Immature natural killer cell (primary cell): ENCODE results near the gene PSAPL1. TPM values are rescaled to one million over a fixed set of nuclear protein-coding genes. Genes with fewer than 3 reads are reported as not detected.
A peak's percentile ranks its signal among the peaks of the same experiment; 100 is the strongest.

ENCODE experiments used
- DNase-seq, 3 donors: peaks; one replicate each; pipeline ENCODE4 v3.0.0; 2022; ENCODE audit warnings: mixed read lengths in 1 of 3
- H3K27ac Mint-ChIP-seq, 6 donors: one replicate each; pipeline ENCODE4 v1.8.0; 2020; ENCODE audit warnings: mixed read lengths in 6 of 6, mild to moderate bottlenecking in 5 of 6, inconsistent platforms in 4 of 6, moderate library complexity in 3 of 6
- H3K27me3 Mint-ChIP-seq, 3 donors: one replicate each; pipeline ENCODE4 v1.8.0; 2020 to 2021; ENCODE audit warnings: low read depth in 3 of 3, mild to moderate bottlenecking in 3 of 3, mixed read lengths in 3 of 3, moderate library complexity in 3 of 3, inconsistent platforms in 1 of 3
- H3K36me3 Mint-ChIP-seq, 3 donors: one replicate each; pipeline ENCODE4 v1.8.0; 2020; ENCODE audit warnings: mixed read lengths in 3 of 3, inconsistent platforms in 2 of 3, mild to moderate bottlenecking in 2 of 3
- H3K4me1 Mint-ChIP-seq, 2 donors: one replicate each; pipeline ENCODE4 v1.8.0; 2020; ENCODE audit warnings: inconsistent platforms in 2 of 2, mild to moderate bottlenecking in 2 of 2, mixed read lengths in 2 of 2, moderate library complexity in 1 of 2
- H3K4me3 Mint-ChIP-seq, 5 donors: one replicate each; pipeline ENCODE4 v1.8.0; 2020; ENCODE audit warnings: mild to moderate bottlenecking in 5 of 5, mixed read lengths in 5 of 5, inconsistent platforms in 3 of 5, moderate library complexity in 3 of 5
- H3K9me3 Mint-ChIP-seq, 6 donors: one replicate each; pipeline ENCODE4 v1.8.0; 2020; ENCODE audit warnings: mild to moderate bottlenecking in 6 of 6, mixed read lengths in 6 of 6, inconsistent platforms in 4 of 6, moderate library complexity in 3 of 6
- polyA plus RNA-seq, 3 donors: library from polyadenylated mRNA; unstranded; fragments of 300-500 nt; fragmentation: Illumina TruSeq; gene quantifications; one replicate each; pipeline ENCODE4 v1.2.3, GENCODE V29; 2021

Gene PSAPL1
- polyA plus RNA-seq, 3 donors from 2014 or later = not detected

DNA sequence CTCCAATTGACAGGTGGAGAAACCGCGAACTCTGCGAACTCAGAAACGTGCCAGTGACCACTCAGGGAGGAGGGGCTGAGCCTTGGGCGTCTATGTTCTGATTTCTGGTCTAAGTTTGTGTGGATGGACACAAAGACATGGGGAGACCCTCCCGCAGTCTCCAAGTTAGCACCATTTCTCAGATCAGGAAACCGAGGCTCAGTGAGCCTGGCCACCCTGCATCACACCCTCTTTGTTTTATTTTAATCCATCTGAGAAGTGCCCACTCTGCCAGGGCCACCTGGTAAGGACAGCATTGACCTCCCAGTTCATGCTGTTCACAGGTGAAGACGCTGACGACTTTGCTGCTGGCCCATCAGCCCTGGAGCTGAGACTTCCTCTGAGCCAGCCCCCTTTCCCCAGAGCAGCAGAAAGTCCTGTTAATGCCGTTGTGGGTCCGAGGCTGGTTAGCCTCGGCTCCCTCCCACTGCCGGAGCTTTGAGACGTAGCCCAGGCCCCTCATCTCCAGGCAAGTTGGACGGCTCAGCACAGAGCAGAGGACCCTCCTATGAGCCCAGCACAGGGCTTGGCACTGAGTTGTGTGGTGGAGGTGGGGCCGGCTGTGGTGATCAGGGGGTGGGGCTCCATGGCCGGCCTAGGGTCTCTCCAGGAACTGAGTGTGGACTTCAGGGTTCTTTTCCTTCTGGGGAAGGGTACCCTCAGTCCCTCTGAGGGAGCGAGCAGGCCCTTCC, 43.7 kb downstream of the PSAPL1 start:
- no peak for DNase-seq
- Mint-ChIP-seq H3K27ac (no peak overlapping the region), H3K9me3 (no peaks in the 10 kb centered on the region), H3K4me1 (no peaks in the 10 kb centered on the region), H3K27me3 (peaks cover 6 to 21% (median 12%) of the 10 kb centered on the region in 3 donors), H3K36me3 (no peaks in the 10 kb centered on the region), H3K4me3 (no peak overlapping the region)

DNA sequence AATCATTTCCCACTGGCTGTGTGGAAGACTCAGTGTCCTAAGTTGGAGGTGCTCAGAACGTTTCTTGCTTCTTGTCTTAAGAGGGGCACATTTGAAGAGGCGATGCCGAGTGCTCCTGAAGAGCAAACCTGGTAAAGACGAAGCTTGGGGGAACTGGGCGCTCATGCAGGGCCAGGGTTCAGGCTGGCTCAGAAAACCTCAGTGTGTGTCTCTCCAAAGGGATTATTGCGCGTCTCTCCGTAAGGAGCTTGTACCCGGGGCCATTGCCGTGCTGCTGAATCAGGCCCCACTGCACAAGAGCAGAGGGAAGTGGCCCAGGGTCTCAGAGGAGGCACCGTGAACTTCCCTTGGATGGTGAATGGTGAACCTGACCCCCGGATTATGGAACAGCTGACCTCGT, 44.4 kb downstream of the PSAPL1 start:
- peaks cover 6 to 21% (median 12%) of the 10 kb centered on the region in 3 donors for H3K27me3 Mint-ChIP-seq
- no peaks in the 10 kb centered on the region for H3K4me1 Mint-ChIP-seq
- no peaks in the 10 kb centered on the region for H3K9me3 Mint-ChIP-seq
- no peak for DNase-seq
- no peak overlapping the region for H3K4me3 Mint-ChIP-seq
- H3K36me3 Mint-ChIP-seq = no peaks in the 10 kb centered on the region
- no peak overlapping the region for H3K27ac Mint-ChIP-seq

DNA sequence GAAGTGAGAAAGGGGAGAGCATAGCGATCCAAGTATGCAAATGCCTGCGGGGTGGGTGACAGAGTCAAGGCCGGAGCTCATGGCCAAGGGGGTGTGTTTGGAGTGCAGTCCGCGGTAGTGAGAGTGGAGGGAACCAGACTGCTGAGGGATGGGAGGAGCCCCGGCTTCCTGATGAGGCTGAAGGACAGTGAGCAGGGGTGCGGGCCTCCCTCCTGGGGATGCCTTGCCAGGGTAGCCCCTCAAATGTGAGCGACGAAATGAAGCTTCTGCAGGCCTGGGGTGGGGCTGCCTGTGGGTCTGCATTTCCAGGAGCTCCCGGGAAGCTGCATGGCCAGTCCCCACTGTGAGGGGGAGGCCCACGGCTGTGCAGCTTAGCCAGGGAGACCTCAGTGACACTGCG, 45.0 kb downstream of the PSAPL1 start:
- no peaks in the 10 kb centered on the region for H3K9me3 Mint-ChIP-seq
- no peaks in the 10 kb centered on the region for H3K36me3 Mint-ChIP-seq
- H3K4me1 Mint-ChIP-seq = no peaks in the 10 kb centered on the region
- no peak overlapping the region for H3K4me3 Mint-ChIP-seq
- H3K27ac Mint-ChIP-seq = no peak overlapping the region
- peaks cover 6 to 22% (median 12%) of the 10 kb centered on the region in 3 donors for H3K27me3 Mint-ChIP-seq
- DNase-seq = no peak

DNA sequence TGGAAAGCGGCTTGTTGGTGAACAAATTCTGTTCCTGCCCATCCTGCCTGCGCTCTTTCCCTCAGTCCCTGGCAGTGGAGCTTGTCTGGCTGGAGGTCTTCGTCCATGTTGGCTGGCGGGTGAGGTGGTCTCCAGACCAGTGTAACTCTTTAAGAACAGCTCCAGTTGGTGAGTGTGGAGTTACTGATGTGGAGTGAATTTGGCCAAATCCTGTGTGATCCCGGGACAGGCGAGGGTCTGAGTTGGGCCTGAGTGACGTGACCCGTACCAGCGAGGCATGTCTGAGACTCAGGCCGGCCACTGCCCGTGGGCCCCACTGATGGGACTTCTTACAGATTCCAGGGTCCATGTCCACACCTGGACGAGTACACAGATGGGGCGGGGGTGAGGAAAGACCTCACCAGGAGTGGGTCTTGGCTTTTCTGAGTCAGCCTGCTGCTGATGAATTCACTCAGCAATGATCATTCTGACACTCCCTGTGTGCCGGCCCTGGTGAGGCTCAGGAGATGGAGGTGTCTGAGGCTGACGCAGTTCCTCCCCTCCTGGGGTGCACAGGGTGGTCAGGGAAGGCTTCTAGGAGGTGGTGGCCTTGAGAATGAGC, 45.5 kb downstream of the PSAPL1 start:
- Mint-ChIP-seq H3K4me3 (no peak overlapping the region), H3K36me3 (no peaks in the 10 kb centered on the region), H3K27ac (no peak overlapping the region), H3K4me1 (no peaks in the 10 kb centered on the region), H3K27me3 (peaks cover 6 to 20% (median 12%) of the 10 kb centered on the region in 3 donors), H3K9me3 (no peaks in the 10 kb centered on the region)
- DNase-seq = no peak

DNA sequence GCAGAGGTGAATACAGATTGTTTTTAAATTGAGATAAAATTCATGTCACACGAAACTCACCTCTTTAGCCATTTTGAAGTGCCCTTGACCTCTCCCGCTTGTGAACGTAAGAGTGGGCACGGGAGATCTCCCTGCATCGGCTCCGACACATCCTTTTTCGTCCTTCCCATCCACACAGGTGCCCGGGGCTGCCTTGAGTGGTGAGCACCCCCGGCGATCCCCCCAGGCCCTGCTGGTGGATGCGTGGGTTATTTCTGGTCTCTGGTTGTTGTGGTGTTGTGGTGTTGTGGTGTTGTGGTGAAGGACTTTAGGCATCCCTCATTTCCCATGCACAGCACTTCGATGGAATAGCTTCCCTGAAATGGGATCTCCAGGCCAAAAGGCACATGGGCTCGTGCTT, 46.1 kb downstream of the PSAPL1 start:
- Mint-ChIP-seq H3K27ac (no peak overlapping the region), H3K4me1 (no peaks in the 10 kb centered on the region), H3K9me3 (no peaks in the 10 kb centered on the region), H3K36me3 (no peaks in the 10 kb centered on the region), H3K4me3 (no peak overlapping the region), H3K27me3 (peaks cover 6 to 20% (median 12%) of the 10 kb centered on the region in 3 donors)
- DNase-seq = no peak

DNA sequence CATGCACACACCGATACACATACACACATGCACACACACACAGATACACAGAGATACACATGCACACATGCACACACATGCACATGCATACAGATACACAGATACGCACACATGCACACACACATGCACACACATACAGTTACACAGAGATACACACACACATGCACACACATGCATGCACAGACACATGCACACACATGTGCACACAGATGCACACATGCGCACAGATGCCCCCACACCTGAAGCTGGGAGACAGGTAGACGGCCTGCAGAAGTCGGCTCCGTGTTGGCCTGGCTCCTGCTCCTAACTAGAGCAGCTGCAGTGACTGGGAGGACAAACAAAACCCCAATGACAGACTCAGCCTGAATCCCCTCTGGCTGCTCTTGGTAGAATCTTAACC, 46.8 kb downstream of the PSAPL1 start:
- Mint-ChIP-seq H3K9me3 (no peaks in the 10 kb centered on the region), H3K36me3 (no peaks in the 10 kb centered on the region), H3K4me1 (no peaks in the 10 kb centered on the region), H3K27me3 (peaks cover 4 to 20% (median 10%) of the 10 kb centered on the region in 3 donors), H3K27ac (peak overlapping the region in 1 of 6 donors; percentile 7), H3K4me3 (no peak overlapping the region)
- DNase-seq = no peak

DNA sequence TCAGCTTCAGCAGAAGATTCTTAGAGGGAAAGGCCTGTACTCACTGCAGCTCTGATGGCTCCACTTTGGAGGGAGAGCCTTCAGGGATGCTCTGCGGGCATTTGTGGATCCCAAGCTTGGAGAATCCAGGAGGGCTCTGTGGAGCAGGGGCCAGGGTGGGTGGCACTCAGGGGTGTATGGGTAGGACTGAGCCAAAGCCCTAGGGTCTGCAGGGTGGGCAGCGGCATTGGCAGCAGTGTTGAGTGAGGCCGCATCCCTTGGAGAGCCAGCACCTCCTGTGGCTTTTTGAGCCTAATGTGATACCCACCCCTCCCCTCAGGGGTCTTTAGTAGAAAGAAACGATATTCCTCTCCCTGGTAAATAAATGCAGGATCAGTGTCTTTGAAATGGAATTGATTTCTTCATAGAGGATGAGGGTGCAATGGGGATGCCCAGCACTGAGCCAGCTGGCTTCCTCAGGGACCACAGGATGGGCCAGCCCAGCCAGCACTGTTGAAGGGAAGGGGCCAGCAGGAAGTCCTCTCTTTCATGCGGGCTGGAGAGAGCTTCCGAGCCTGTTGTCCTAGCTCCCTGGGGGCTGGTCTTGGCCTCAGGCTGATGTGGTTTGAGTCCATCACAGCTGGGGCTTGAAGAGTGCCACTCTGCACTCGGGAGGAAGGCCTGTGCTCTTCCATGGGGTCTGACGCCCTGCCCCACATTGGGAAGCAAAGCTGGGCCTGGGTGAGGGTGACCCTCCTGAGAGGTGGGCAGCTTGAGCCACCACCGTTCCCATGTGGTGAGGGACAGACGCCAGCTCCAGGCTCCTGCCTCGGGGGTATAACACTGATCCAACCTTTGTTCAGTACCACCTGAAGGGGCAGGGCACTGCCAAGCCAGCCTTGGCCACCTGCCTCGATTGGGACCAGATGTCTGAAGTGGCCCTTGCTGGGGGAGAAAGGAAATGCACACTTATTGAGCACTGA, 49.5 kb downstream of the PSAPL1 start:
- Mint-ChIP-seq H3K27me3 (peaks cover 0 to 13% (median 13%) of the 10 kb centered on the region in 3 donors), H3K4me1 (no peaks in the 10 kb centered on the region), H3K36me3 (no peaks in the 10 kb centered on the region), H3K27ac (no peak overlapping the region), H3K4me3 (no peak overlapping the region), H3K9me3 (no peaks in the 10 kb centered on the region)
- DNase-seq = no peak

DNA sequence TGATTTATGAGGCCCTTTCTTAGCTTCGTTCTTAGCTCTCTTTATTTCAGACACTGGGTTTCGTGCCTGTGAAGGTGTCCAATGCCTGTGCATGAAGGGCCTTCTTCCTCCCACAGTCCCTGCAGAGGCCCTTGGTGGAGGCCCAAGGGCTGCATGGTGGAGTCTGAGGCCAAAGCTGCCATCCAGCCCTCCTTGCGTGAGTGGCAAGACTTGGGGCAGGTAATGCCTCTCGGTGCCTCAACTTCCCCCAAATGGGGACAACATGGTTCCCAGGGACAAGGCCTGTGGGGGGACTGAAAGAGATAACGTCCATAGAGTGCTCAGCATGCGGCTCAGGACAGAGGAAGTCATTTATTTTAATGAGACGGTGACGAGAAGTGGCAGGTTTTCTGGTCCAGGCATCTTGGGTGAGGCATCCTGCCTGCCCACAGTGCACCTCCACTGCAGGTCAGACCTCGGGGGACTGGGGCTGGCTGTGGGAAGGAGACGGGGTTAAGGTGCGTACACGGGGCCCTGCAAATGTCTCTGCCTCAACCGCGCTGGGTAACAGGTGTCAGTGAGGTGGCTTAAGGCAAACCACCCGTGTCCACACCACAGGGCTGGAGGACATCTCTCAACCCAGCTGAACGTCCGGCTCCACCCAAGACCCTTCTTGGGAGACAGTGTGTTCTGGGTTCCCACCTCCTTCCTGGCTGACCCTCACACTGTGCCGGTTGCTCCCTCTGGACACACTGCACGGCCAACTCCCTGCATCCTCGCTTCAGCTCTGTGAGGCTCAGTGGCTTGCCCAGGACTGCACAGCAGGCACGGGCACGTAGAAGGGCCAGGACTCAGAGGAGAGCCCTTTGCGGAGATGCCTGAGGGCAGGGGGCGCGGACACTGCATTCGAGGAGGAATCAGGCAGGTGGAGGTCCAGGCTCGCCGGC, 50.5 kb downstream of the PSAPL1 start:
- DNase-seq = no peak
- Mint-ChIP-seq H3K9me3 (no peaks in the 10 kb centered on the region), H3K4me1 (no peaks in the 10 kb centered on the region), H3K27me3 (peaks cover 0 to 12% (median 11%) of the 10 kb centered on the region in 3 donors), H3K36me3 (no peaks in the 10 kb centered on the region), H3K4me3 (no peak overlapping the region), H3K27ac (no peak overlapping the region)

DNA sequence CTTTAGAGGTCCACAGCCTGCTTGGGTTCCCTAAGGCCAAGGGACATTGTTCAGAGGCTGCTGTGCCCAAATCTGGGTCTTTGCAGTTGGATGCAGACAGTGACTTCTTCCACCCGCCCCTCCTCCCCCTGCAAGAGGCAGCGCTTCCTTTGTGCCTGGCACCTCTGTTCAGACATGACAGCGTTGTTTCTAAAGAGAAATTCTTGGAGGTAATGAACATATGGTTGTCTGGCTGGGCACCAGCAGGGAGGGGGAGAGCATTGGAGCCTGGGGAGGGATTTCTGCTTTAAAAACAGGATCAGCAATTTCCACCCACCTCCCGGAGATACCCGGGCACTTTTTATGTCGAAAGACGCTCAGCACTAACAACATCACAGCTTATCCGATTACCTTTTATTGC, 51.5 kb downstream of the PSAPL1 start:
- H3K9me3 Mint-ChIP-seq = no peaks in the 10 kb centered on the region
- DNase-seq = no peak
- no peaks in the 10 kb centered on the region for H3K36me3 Mint-ChIP-seq
- H3K4me1 Mint-ChIP-seq = no peaks in the 10 kb centered on the region
- no peak overlapping the region for H3K4me3 Mint-ChIP-seq
- H3K27me3 Mint-ChIP-seq = peaks cover 3 to 16% (median 15%) of the 10 kb centered on the region in 3 donors
- H3K27ac Mint-ChIP-seq = no peak overlapping the region

DNA sequence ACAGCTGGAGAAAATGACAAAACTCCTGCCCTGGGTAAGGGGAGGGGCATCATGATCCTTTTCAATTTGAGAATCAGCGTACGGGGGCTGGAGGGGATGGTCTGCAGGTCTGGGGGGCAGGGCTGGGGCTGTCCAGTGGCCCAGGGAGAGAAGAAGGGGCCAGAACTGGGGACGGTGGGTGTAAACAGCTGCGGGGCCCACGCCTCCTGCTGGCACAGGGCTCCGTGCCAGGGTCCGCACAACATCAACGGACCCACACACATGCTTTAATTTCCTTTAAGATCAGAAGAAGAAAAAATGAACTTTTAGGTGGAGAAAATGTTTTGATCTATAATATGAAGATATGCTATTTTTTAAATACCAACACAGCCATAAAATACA, 52.1 kb downstream of the PSAPL1 start:
- Mint-ChIP-seq H3K27ac (no peak overlapping the region), H3K36me3 (no peaks in the 10 kb centered on the region), H3K27me3 (peaks cover 10 to 17% (median 14%) of the 10 kb centered on the region in 3 donors), H3K4me1 (peaks cover 4% of the 10 kb centered on the region in 2 donors), H3K9me3 (no peaks in the 10 kb centered on the region), H3K4me3 (no peak overlapping the region)
- no peak for DNase-seq

DNA sequence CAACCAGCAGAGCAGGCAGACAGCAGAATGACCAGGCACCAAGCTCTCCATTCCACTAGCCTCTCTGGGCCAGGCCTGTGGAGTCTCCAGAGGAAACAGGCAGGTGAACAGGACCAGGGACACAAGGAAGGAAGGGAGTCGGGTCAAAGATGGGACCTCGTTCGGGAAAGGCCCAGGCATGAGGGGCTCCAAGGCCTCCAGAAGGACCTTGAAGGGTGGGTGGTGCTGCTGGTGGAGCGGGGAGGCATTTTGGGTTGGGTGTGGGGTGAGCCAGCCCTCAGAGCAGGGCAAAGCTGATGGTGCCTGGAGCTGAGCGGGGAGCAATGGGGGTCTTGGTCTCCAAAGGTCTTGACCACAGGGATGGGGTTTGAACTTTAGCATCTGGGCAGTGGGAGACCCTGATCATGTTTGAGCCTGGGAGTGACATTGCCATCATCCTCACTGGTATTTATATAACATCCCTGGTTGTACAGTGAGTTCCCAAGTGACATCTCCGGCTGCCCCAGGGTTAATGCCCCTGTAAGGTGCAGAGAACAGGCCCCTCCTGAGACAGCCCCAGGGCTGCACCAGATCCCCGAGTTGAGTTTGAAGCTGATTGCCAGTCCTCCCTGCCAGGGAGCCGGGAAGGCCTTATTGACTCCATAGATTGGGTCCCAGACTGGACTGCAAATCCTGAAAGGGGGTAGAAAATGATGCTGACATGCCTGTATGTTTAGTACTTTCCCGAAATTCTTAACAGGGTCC, 52.7 kb downstream of the PSAPL1 start:
- H3K4me1 Mint-ChIP-seq = peaks cover 10% of the 10 kb centered on the region in 2 donors
- H3K4me3 Mint-ChIP-seq = no peak overlapping the region
- no peaks in the 10 kb centered on the region for H3K36me3 Mint-ChIP-seq
- peak overlapping the region in 1 of 6 donors; percentile 27 for H3K27ac Mint-ChIP-seq
- peaks cover 12 to 17% (median 14%) of the 10 kb centered on the region in 3 donors for H3K27me3 Mint-ChIP-seq
- no peaks in the 10 kb centered on the region for H3K9me3 Mint-ChIP-seq
- no peak for DNase-seq

DNA sequence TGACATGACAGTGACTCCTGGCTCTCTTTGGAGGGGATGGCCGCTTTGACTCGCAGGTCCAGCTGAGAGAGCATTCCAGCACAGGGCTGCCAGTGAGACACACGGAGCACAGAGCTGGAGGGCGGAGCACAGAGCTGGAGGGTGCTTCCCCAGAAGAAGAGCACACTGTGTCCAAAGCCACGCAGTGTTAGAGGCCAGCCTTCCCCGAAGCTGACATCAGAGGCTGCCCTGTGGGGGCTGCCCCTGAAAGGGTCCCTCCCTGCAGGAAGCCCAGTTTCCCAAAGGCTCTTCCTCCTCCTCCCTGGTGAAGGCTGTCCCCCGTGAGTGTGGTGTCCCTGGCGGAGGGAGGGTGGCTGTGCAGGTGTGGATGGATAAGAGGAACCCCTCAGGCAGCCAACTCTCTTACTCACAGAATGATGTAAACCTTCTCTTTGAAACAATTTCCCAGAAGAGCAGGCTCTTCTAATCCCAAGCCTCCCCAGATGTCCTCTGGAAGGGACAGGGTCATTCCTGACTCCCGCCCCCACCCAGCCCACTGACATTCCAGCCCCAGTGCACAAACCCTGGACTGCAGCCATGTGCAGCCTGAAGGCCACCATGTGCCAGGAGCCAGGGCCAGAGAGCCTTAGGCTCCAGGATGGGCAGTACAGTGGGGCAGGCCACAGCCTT, 53.4 kb downstream of the PSAPL1 start:
- peaks cover 12 to 13% of the 10 kb centered on the region in 2 donors for H3K4me1 Mint-ChIP-seq
- no peaks in the 10 kb centered on the region for H3K9me3 Mint-ChIP-seq
- no peaks in the 10 kb centered on the region for H3K36me3 Mint-ChIP-seq
- H3K4me3 Mint-ChIP-seq = no peak overlapping the region
- no peak for DNase-seq
- peaks cover 12 to 17% (median 14%) of the 10 kb centered on the region in 3 donors for H3K27me3 Mint-ChIP-seq
- peak overlapping the region in 1 of 6 donors; percentile 27 for H3K27ac Mint-ChIP-seq
